NCI-H1417 treated with DMSO at 0.1 percent for 48 hours (cell line): ENCODE measurements around the gene AKAP13.

ENCODE experiments used
- DNase-seq: peaks from one replicate; lab custom pipeline; 2025; lab: John Stamatoyannopoulos, UW

Gene AKAP13

GRCh38 chr15:85770096-85771041, 390.0 kb downstream of the AKAP13 start:
- no peak for DNase-seq

DNA sequence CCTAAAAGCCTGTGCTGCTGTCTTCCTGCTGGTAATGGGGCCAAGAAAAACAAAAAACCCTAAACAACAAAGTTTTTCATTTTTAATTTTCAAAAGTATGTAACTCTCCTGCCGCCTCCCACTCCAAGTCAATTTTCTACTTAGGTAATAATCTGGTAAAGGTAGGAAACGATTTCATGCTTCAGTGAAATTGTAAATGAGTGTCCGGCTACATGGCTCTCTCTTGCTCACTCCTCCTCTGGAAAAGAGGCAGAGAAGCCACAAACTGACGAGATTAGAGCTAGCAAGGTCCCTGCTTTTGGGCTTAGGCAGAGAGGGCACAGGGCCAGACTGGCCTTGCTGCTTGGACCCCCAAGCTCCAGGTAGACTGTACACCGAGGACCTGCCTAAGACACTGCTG, 390.9 kb downstream of the AKAP13 start:
- no peak for DNase-seq

GRCh38 chr15:85771781-85772445, 391.5 kb downstream of the AKAP13 start:
- DNase-seq: no peak

GRCh38 chr15:85772668-85773067, 392.3 kb downstream of the AKAP13 start:
- DNase-seq: no peak

DNA sequence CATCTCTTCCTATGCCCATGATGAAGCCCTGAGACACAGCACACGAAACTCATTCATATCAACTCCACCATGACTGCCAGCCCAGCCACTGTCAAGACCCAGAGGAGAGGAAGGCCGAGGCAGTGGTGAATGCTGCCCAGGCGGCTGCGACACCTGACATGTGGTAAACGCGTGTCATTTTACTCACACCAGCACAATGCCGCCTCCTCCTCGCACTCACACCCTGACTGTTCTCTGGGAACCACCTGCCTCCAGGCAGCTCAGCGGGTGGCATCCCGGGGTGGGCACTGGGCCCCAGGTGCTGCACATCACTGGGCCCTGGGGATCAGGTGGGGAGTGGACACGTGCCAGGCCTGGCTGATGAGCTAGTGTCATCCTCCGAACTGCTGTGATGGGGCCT, 392.8 kb downstream of the AKAP13 start:
- DNase-seq: no peak

GRCh38 chr15:85773970-85774369, 393.6 kb downstream of the AKAP13 start:
- no peak for DNase-seq

DNA sequence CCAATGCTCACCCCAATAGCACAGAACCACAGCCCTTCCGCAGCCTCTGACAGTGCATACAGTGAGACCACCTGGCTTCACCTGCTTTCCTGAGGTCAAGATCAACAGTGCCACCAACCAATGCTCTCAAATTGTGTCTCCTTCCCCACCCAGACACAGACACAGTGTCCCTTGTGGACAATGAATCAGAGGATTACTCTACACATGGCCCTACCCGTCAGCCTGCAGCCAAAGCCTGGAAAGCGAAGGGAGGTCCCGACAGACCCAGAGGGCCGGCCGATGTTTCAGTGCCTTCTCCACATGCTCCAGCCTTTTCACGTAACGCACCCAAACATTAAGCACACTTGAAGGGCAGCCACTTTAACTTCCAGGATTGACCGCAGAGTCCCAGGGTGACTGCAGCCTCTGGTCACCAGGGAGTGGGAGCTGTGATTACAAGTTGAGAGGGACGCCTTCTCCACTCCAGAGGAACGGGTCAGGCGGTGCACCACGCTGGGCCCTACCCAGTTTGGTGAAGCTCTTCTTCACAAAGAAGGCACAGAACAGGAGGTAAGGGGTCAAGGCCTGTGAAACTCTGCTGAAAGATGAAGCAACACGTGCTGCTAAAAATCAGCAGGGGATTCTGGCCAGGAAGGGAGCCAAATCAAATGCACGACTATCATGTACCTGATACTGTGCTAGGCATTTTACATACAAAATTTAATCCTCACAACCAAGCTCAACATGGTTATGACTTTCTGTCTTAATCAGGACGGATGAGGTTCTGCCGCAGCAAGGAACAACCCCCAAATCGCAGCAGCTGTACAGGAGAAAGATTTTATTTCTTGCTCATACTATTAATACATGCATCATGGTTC, 397.1 kb downstream of the AKAP13 start:
- no peak for DNase-seq

DNA sequence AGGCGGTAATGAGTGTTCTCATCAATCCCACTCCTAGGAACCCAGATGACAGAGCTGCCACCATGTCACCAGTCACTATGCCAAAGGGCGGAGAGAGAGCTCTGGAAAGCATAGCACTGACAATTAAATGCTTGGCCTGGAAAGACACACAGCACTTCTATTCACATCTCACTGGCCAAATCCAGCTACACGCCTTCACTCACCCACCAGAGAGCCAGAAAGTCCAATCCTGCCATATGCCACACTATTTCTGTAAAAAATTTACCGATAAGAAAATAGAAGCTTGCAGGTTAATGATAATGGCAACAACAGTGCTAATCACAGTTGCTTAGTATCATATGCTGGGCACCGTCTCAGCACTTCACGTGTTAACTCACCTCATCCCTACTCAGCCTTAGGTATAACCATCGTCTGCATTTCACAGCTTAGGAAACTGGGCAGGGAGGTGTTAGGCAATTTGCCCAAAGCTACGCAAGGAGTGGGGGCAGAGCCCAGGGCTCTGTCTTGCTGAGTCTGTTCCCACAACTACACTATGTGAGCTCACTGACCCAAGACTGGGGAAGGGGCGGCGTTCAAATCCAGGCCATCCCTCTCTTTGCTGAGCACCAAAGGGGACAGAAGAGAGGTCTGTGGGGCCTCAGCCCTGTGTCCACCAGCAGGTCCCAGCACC, 397.8 kb downstream of the AKAP13 start:
- no peak for DNase-seq

GRCh38 chr15:85779249-85779648, 398.8 kb downstream of the AKAP13 start:
- DNase-seq: no peak

GRCh38 chr15:85780225-85780985, 400.0 kb downstream of the AKAP13 start:
- DNase-seq: no peak

DNA sequence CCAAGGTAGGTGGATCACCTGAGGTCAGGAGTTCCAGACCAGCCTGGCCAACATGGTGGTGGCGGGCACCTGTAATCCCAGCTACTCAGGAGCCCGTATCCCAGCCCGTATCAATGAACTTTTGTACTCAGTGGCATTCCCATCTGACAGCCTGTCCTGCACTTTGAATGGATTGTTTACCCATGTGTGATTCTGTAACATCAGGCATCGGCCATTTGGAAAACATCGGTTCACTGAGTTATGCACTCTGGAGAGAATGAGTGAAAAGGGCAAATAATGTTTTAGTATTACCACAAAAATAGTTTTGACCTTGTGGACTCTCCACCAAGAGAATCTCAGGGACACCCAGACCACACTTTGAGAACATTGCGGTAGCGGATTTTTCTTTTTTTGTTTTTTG, 400.7 kb downstream of the AKAP13 start:
- DNase-seq: no peak

GRCh38 chr15:85782064-85782463, 401.7 kb downstream of the AKAP13 start:
- no peak for DNase-seq

- peak; percentile 15 for DNase-seq
These were observed 405.7 kb downstream of the AKAP13 start for GRCh38 chr15:85785887-85786780.

DNA sequence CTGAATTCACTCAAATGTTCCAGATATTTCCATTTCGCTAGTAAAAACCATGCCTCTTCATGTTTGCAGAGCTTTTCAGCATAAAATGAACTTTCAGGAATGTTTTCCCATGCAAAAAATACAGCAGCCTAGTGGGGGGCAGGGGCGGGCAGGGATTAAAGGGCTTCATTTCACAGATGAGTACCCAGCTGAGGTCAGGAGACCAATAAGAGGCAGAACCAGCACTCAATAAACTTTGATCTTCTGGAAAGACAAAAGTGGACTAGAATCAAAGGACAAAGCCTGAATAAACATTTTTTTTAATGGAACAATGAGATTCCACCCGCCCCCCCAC, 406.3 kb downstream of the AKAP13 start:
- DNase-seq: no peak

DNA sequence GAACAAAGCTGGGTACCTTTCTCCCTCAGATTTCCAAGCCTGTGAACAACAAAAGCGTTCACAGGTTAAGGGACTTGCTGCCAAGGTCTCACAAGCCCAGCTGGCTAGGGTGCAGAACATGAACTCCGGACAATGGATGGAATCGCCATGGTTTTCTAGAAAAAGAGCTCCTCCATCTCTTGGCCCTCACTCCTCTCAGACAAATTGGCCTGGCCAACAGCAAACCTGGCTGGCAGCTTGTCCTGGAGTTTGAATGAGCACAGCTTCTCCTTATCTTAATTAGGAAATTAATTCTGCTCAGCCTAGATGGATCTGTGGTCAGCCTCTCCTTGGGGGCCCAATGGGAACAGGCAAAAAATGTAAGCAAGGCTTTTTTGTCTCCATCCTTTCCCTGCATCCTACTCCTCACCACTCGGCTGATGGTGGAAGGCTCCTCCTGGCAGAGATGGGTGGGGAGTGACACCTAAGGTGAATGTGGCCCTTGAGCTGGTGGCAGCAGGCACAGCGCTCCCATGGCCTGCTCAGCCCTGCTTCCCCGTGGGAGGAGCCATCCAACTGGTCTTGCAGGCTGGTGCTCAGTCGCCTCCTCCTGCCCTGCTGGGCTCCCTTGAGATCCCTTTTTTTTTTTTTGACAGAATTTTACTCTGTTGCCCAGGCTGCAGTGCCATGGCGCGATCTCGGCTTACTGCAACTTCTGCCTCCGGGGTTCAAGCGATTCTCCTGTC, 408.5 kb downstream of the AKAP13 start:
- DNase-seq: no peak

DNA sequence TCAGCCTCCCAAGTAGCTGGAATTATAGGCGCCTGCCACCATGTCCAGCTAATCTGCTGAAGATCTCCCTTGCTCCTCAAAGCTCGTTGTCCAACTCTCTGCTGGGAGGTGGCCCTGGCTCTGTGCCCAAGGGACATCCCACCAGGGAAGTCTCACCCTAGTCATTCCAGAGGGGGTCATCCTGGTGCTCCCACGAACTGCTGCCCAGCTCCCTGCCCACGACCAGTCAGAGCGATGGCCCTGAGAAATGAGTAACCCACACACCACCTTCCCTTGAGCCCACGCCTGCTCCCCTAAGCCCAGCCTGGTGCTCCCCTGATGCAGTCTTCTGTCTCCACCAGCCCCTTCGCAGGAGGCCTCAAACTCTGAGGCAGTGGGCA, 409.1 kb downstream of the AKAP13 start:
- DNase-seq: no peak

DNA sequence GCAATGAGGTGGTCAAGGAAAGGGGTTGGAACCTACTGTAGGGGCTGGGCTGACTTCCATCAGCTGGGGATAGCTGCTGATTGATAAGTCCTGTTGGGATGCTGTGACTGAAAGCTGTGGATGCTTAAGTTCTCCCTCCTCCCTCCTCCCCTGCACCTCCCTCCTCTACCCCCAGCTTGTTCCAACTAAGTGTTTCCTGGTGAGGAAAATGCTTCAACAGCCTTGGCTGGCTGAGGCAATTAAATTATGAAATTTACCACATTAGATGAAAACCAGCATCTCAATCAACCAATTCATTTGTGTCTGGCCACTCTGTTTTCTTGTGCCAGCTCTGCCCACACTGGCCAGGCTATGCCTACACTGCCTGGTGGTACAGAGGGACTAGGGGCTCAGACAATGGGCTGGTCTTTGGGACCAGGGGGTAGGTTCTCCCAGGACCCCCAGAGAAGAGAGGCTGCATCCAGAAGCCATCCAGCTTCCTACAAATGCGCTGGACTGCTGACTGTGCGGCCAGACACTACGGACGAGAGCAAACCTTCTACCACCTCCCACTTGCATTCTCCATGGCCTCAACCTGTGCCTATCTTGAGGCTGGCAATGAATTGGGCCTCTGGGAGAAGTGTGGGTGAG, 411.8 kb downstream of the AKAP13 start:
- no peak for DNase-seq

GRCh38 chr15:85792912-85793590, 412.6 kb downstream of the AKAP13 start:
- DNase-seq: no peak
